Pancreas (tissue), 10 donors: ENCODE data around the gene ISL1. TPM values are rescaled to one million over a fixed set of nuclear protein-coding genes. Genes with fewer than 3 reads are reported as not detected.

Experiments used
- ATAC-seq, 4 donors: fragments of 200-7000 bp; cut with Tn5 transposase; one replicate each; pipeline versions ENCODE4 v1.8.0 to v1.9.1; 2020; ENCODE audit warnings: mild to moderate bottlenecking in 4 of 4, moderate library complexity in 4 of 4
- DNase-seq, 6 donors: peaks; one replicate each; pipeline ENCODE4 v3.0.0-alpha.2; 2020
- FAIRE-seq: peaks from 2 replicates; lab custom pipeline; 2012; peaks lifted over from hg19 to GRCh38; lab: Jason Lieb, UNC
- H3K27ac ChIP-seq, 4 donors: fragments of 200-600 bp; sonication (generic); 1 replicate in 3 of 4; 2 replicates in 1 of 4; pipeline versions ENCODE4 v1.5.0 to v1.8.0; 2020
- H3K27me3 ChIP-seq, 4 donors: fragments of 200-600 bp; one replicate each; pipeline ENCODE4 v1.8.0; 2021
- H3K36me3 ChIP-seq, 3 donors: fragments of 200-600 bp; sonication (generic) in 1 of 3; one replicate each; pipeline versions ENCODE4 v1.5.0 to v1.8.0; 2020 to 2021
- H3K4me1 ChIP-seq, 3 donors: fragments of 200-600 bp; one replicate each; pipeline ENCODE4 v1.8.0; 2021
- H3K4me3 ChIP-seq, 4 donors: fragments of 200-600 bp; sonication (generic) in 2 of 4; one replicate each; pipeline versions ENCODE4 v1.5.0 to v1.8.0; 2020 to 2021
- H3K9me3 ChIP-seq, 4 donors: fragments of 200-600 bp; one replicate each; pipeline ENCODE4 v1.8.0; 2021
- WGBS, 2 donors: extraction: QIAGEN DNeasy Blood & Tissue Kit; methylation state at CpG; one replicate each; pipeline ENCODE4 v1.1.7; 2013; 5-methylcytosine and 5-hydroxymethylcytosine counted together
- intact Hi-C, 3 donors: fragments of 100-400 bp; cut with DNase I; formaldehyde crosslinking; loops; one replicate each; pipeline versions ENCODE4 v1.11.1 to v1.14.2; 2022
- polyA plus RNA-seq, 2 donors: library from polyadenylated mRNA; stranded (reverse); fragments of 200-250 nt; gene quantifications; one replicate each; pipeline ENCODE4 v1.2.3, GENCODE V29; 2013
- total RNA-seq, 6 donors: library from RNA; stranded (reverse); fragmentation: NEBNext Ultra II Directional in 4 of 6; extraction: Animal tissue kit (Norgen Biotek cat#: 25700) in 4 of 6; gene quantifications; one replicate each; pipeline versions ENCODE4 v1.2.1 to v1.2.4, GENCODE V29; 2021 to 2023
- TF ChIP-seq, protein P1 (sequence below), 4 donors: fragments of 200-600 bp; sonication (generic) in 3 of 4; IDR thresholded peaks; one replicate each; pipeline versions ENCODE4 v1.5.0 to v1.8.0; 2021; ENCODE audit warnings: antibody characterized with exemption in 4 of 4
- donor health status: healthy with polysubstance abuse.
- donor health status: DM: no; HTN: no; CAD: no; lungs with moderate emphysema.
- donor health status: DM: no; HTN: no; CAD: no.
- donor health status: control.
- donor health status: control.
- donor health status: Bipolar disorder and iron deficiency.
- donor health status: DM: yes; HTN: yes; CAD: no.
- donor health status: DM: no; HTN: no; CAD: no.
- donor health status: DM: no; HTN: no; CAD: no.
- donor health status: DM: yes; HTN: yes; CAD: no.

The ISL1 gene
- total and polyA plus RNA-seq, 8 donors, result 0.93 to 30.5 (median 2.9) TPM

GRCh38 chr5:51395245-51395644 lies 12.0 kb downstream of the ISL1 start:
- no peak overlapping the region for H3K4me3 ChIP-seq
- intact Hi-C loops, result no loop called here
- FAIRE-seq, result no peak
- ATAC-seq, result no peak
- no peak overlapping the region for H3K27ac ChIP-seq
- H3K4me1 ChIP-seq, result no peaks in the 10 kb centered on the region
- TF ChIP-seq, protein P1, sequence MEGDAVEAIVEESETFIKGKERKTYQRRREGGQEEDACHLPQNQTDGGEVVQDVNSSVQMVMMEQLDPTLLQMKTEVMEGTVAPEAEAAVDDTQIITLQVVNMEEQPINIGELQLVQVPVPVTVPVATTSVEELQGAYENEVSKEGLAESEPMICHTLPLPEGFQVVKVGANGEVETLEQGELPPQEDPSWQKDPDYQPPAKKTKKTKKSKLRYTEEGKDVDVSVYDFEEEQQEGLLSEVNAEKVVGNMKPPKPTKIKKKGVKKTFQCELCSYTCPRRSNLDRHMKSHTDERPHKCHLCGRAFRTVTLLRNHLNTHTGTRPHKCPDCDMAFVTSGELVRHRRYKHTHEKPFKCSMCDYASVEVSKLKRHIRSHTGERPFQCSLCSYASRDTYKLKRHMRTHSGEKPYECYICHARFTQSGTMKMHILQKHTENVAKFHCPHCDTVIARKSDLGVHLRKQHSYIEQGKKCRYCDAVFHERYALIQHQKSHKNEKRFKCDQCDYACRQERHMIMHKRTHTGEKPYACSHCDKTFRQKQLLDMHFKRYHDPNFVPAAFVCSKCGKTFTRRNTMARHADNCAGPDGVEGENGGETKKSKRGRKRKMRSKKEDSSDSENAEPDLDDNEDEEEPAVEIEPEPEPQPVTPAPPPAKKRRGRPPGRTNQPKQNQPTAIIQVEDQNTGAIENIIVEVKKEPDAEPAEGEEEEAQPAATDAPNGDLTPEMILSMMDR (IDR thresholded peaks at IDR 0.05), result no peak
- no peaks in the 10 kb centered on the region for H3K9me3 ChIP-seq
- H3K36me3 ChIP-seq, result no peaks in the 10 kb centered on the region
- no peak for DNase-seq
- H3K27me3 ChIP-seq, result peaks cover 0 to 47% (median 0%) of the 10 kb centered on the region in 4 donors
- 17 to 22% methylated on average over 6 of the region's 6 CpGs for WGBS, 2 donors

GRCh38 chr5:51395666-51396356 lies 12.6 kb downstream of the ISL1 start:
- peaks cover 0 to 41% (median 0%) of the 10 kb centered on the region in 4 donors for H3K27me3 ChIP-seq
- no peaks in the 10 kb centered on the region for H3K36me3 ChIP-seq
- 5 to 13% methylated on average over 10 of the region's 10 CpGs for WGBS, 2 donors
- TF ChIP-seq, protein P1 (IDR thresholded peaks at IDR 0.05), result no peak
- no peak overlapping the region for H3K27ac ChIP-seq
- DNase-seq (no peak), FAIRE-seq (no peak), ATAC-seq (no peak)
- H3K4me1 ChIP-seq, result no peaks in the 10 kb centered on the region
- no peaks in the 10 kb centered on the region for H3K9me3 ChIP-seq
- no peak overlapping the region for H3K4me3 ChIP-seq
- intact Hi-C loops, result no loop called here

- ATAC-seq (no peak), FAIRE-seq (no peak), DNase-seq (no peak)
- TF ChIP-seq, protein P1 (IDR thresholded peaks at IDR 0.05), result no peak
- H3K9me3 ChIP-seq, result no peaks in the 10 kb centered on the region
- WGBS, 2 donors, result 12 to 18% methylated on average over 4 of the region's 4 CpGs
- H3K4me1 ChIP-seq, result no peaks in the 10 kb centered on the region
- H3K27ac ChIP-seq, result no peak overlapping the region
- intact Hi-C loops, result no loop called here
- H3K4me3 ChIP-seq, result no peak overlapping the region
- H3K36me3 ChIP-seq, result no peaks in the 10 kb centered on the region
- peaks cover 0 to 34% (median 0%) of the 10 kb centered on the region in 4 donors for H3K27me3 ChIP-seq
These were observed 13.5 kb downstream of the ISL1 start for GRCh38 chr5:51396797-51397196.

DNA sequence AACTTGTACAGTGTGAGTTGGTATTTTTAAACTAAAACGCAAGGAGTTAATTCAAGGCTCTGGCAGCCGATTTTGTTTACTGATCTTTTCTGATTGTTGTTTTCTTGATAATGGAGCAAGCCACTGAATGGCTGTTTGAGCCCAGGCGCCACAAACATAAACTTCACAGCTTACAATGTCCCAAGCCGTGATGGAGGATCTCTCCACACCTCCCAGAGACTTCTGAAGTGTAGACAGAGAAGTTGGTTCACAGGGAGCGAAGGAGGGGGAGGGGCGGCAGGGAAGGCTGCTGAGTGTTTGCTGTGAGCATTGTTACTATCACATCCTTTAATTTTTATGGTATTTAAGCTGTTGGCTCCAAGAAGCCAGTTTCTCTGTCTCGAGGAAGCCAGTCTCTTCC lies 14.7 kb downstream of the ISL1 start:
- ATAC-seq (no peak), FAIRE-seq (no peak), DNase-seq (no peak)
- 6 to 8% methylated on average over 7 of the region's 7 CpGs for WGBS, 2 donors
- intact Hi-C loops, result no loop called here
- no peaks in the 10 kb centered on the region for H3K36me3 ChIP-seq
- H3K27ac ChIP-seq, result no peak overlapping the region
- no peaks in the 10 kb centered on the region for H3K9me3 ChIP-seq
- TF ChIP-seq, protein P1 (IDR thresholded peaks at IDR 0.05), result no peak
- H3K27me3 ChIP-seq, result peaks cover 0 to 32% (median 0%) of the 10 kb centered on the region in 4 donors
- no peak overlapping the region for H3K4me3 ChIP-seq
- no peaks in the 10 kb centered on the region for H3K4me1 ChIP-seq
